Measurements from ENCODE around the gene NOPCHAP1.
"Not testable (repeated sequence)": the region's sequence is repeated elsewhere in the genome, so short reads cannot be mapped to it uniquely, and the experiment has no call there.

Gene NOPCHAP1, protein sequence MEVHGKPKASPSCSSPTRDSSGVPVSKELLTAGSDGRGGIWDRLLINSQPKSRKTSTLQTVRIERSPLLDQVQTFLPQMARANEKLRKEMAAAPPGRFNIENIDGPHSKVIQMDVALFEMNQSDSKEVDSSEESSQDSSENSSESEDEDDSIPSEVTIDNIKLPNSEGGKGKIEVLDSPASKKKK

DNA sequence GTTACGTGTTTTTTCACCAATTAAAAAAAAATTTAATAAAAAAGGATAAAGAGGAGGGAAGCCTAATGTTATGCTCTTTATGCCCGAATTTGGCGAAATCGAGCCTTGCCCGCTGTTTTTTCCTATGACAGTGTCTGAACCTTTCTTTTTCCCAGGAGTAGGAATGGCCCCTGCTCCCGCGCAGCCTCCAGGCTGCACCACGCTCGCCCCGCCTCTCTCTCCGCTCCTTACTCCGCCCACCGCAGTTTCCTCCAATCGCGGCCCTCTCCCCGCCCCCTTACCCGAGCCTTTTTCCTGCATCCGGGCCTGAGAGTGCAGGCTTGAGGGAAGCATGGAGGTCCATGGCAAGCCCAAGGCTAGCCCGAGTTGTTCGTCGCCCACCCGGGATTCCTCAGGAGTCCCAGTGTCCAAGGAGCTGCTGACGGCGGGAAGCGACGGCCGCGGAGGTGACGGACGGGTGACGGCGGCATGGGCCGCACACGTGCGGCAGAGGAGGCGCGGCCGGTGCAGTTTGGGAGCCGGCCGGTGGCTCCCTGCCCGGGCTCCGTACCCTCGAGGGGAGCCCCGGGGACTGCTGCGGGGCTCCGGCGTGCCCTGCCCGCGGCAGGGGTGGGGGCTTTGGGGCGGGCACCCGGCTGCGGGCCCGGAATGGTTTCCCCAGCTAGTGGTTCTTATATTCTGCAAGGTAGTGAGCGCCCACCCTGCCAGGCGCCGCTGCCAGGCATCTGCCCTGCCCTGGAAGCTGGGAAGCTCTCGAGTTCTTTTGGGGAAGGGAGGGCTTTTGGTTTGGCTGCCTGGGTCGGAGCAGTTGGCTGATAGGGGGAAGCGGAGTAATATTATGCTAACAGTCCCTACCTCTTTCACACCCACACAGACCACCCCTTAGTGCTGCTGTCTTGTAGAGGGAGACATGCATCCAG, at the start of gene NOPCHAP1:
Gene NOPCHAP1 (plus strand): TSS at position 295 of the 920 bp plus-strand sequence. CDS start 37 bp downstream, at position 332.
- TF ChIP-seq, protein P1, sequence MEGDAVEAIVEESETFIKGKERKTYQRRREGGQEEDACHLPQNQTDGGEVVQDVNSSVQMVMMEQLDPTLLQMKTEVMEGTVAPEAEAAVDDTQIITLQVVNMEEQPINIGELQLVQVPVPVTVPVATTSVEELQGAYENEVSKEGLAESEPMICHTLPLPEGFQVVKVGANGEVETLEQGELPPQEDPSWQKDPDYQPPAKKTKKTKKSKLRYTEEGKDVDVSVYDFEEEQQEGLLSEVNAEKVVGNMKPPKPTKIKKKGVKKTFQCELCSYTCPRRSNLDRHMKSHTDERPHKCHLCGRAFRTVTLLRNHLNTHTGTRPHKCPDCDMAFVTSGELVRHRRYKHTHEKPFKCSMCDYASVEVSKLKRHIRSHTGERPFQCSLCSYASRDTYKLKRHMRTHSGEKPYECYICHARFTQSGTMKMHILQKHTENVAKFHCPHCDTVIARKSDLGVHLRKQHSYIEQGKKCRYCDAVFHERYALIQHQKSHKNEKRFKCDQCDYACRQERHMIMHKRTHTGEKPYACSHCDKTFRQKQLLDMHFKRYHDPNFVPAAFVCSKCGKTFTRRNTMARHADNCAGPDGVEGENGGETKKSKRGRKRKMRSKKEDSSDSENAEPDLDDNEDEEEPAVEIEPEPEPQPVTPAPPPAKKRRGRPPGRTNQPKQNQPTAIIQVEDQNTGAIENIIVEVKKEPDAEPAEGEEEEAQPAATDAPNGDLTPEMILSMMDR (IDR thresholded peaks at IDR 0.05; ENCODE audit: unreplicated experiment in 3 of 3), result no peak
- Mint-ChIP-seq H3K27me3 (ENCODE audit: low read depth) (no peaks in the 10 kb centered on the region), H3K36me3 (ENCODE audit: low read depth) (peaks cover 39% of the 10 kb centered on the region), H3K27ac (peak within 1 kb of the TSS; percentile 27 to 76 (median 67)), H3K9me3 (no peaks in the 10 kb centered on the region), H3K4me3 (peak within 1 kb of the TSS; percentile 91 to 95 (median 91)), H3K4me1 (peaks cover 21% of the 10 kb centered on the region)

DNA sequence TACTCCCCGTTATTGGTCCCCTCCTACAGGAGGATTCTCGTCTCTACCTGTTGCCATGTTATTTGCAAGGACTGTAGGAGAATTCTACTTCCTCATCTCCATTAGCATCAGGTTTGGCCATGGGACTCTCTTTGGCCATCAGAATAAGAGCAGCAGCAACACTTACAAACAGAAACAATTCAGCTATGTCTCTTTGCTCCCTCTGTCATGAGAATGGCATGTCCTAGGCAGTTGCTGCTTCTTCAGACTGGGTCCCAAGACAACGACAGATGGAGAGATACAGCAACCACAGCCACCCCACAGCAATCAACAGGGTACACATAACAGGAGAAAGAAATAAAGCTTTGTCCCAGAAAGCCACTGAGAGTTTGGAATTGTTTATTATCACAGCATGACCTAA, 47.7 kb upstream of the NOPCHAP1 start:
- H3K27ac Mint-ChIP-seq, result no peak overlapping the region

DNA sequence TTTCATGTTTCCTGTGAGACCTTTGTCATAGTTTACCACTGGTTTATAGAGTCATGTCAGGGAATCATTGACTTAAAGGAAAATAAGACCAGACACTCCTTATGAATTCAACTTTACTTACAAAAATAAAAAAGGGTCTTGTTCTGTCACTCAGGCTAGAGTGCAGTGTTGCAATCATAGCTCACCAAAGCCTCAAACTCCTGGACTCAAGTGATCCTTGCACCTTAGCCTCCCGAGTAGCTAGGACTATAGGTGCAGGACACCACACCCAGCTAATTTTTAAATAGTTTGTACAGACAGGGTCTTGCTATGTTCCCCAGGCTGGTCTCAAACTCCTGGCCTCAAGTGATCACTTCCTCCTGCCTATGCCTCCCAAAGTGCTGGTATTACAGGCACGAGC, 47.0 kb upstream of the NOPCHAP1 start:
- peaks cover 2% of the 10 kb centered on the region for H3K36me3 Mint-ChIP-seq (ENCODE audit: low read depth)
- peaks cover 8% of the 10 kb centered on the region for H3K27me3 Mint-ChIP-seq (ENCODE audit: low read depth)
- peaks cover 7% of the 10 kb centered on the region for H3K9me3 Mint-ChIP-seq
- H3K4me3 Mint-ChIP-seq, result no peak overlapping the region
- H3K27ac Mint-ChIP-seq, result no peak overlapping the region
- no peaks in the 10 kb centered on the region for H3K4me1 Mint-ChIP-seq
- TF ChIP-seq, protein P1 (IDR thresholded peaks at IDR 0.05; ENCODE audit: unreplicated experiment in 3 of 3), result no peak

More for the DNA sequence above, 47.7 kb upstream of the NOPCHAP1 start:
- H3K27me3 Mint-ChIP-seq (ENCODE audit: low read depth), result peaks cover 8% of the 10 kb centered on the region
- no peaks in the 10 kb centered on the region for H3K4me1 Mint-ChIP-seq
- H3K4me3 Mint-ChIP-seq, result no peak overlapping the region
- peaks cover under 1% of the 10 kb centered on the region for H3K9me3 Mint-ChIP-seq
- H3K36me3 Mint-ChIP-seq (ENCODE audit: low read depth), result no peaks in the 10 kb centered on the region
- TF ChIP-seq, protein P1 (IDR thresholded peaks at IDR 0.05; ENCODE audit: unreplicated experiment in 3 of 3), result no peak

DNA sequence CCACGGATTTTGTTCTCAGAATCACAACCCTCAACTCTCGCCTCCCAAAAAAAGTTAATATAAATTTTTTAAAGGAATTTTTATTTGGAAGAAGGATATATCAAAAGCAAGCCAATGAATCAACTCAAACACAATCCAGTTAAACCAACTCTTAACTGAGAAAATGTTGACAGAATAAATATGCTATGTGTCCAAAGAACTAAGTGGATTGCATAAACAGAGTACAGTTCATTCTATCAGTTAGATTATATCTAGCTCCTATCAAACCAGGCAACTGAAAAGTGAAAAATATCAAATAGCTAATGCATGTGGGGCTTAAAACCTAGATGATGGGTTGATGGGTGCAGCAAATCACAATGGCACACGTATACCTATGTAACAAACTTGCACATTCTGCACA, 44.7 kb upstream of the NOPCHAP1 start:
- H3K36me3 Mint-ChIP-seq (ENCODE audit: low read depth), result peaks cover 4% of the 10 kb centered on the region
- H3K9me3 Mint-ChIP-seq, result peaks cover 12% of the 10 kb centered on the region
- no peak overlapping the region for H3K4me3 Mint-ChIP-seq
- TF ChIP-seq, protein P1 (IDR thresholded peaks at IDR 0.05; ENCODE audit: unreplicated experiment in 3 of 3), result no peak
- no peaks in the 10 kb centered on the region for H3K4me1 Mint-ChIP-seq
- H3K27me3 Mint-ChIP-seq (ENCODE audit: low read depth), result peaks cover 3% of the 10 kb centered on the region
- no peak overlapping the region for H3K27ac Mint-ChIP-seq

DNA sequence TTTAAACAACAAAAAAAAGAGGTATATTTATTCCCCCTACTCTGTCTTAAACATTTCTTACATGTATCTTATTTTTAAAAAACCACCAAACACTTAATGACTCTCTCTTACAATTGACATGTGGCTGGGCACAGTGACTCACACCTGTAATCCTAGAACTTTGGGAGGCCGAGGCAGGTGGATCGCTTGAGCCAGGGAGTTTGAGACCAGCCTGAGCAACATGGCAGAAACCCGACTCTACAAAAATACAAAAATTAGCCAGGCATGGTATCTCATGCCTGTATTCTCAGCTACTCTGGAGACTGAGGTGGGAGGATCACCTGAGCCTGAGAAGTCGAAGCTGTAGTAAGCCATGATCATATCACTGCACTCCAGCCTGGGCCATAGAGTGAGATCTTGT, 44.0 kb upstream of the NOPCHAP1 start:
- Mint-ChIP-seq H3K27ac (no peak overlapping the region), H3K27me3 (ENCODE audit: low read depth) (peaks cover 3% of the 10 kb centered on the region), H3K9me3 (peaks cover 12% of the 10 kb centered on the region), H3K36me3 (ENCODE audit: low read depth) (peaks cover 4% of the 10 kb centered on the region), H3K4me1 (no peaks in the 10 kb centered on the region), H3K4me3 (no peak overlapping the region)
- TF ChIP-seq, protein P1 (IDR thresholded peaks at IDR 0.05; ENCODE audit: unreplicated experiment in 3 of 3), result no peak

DNA sequence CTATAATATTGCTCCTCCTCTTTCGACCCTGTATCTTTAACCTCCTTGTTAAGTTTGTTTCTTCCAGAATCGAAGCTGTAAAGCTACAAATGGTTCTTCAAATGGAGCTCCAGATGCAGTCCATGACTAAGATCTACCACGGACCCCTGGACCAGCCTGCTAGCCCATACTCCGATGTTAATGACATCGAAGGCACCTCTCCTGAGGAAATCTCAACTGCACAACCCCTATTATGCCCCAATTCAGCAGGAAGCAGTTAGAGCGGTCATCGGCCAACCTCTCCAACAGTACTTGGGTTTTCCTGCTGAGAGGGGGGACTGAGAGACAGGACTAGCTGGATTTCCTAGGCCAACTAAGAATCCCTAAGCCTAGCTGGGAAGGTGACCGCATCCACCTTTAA, 42.7 kb upstream of the NOPCHAP1 start:
- not testable (repeated sequence) for H3K4me3 Mint-ChIP-seq; H3K36me3 Mint-ChIP-seq (ENCODE audit: low read depth)

More for the DNA sequence above, 42.7 kb upstream of the NOPCHAP1 start:
- not testable (repeated sequence) for H3K27ac Mint-ChIP-seq; H3K4me1 Mint-ChIP-seq; H3K27me3 Mint-ChIP-seq (ENCODE audit: low read depth)
- peaks cover 12% of the 10 kb centered on the region for H3K9me3 Mint-ChIP-seq

Data from nephron (organoid).